Stomach (tissue), 4 donors: ENCODE measurements around the gene MYOM1.

Experiments
- CTCF ChIP-seq, 7 experiments: fragments of 450-650 bp in 4 of 7; fragments of 200-600 bp in 3 of 7; sonication (generic) in 3 of 7; IDR thresholded peaks; one replicate each; pipeline ENCODE4 v1.5.1; 2016 to 2019; ENCODE audit warnings: antibody characterized with exemption in 7 of 7, control low read depth in 2 of 7, mild to moderate bottlenecking in 1 of 7
- POLR2A ChIP-seq, 4 donors: fragments of 450-650 bp; IDR thresholded peaks; one replicate each; pipeline ENCODE4 v1.6.1; 2016; ENCODE audit warnings: antibody characterized with exemption in 4 of 4, control low read depth in 2 of 4, mild to moderate bottlenecking in 1 of 4, moderate library complexity in 1 of 4
- POLR2AphosphoS5 ChIP-seq, 3 donors: sonication (generic); formaldehyde crosslinking; IDR thresholded peaks; one replicate each; pipeline ENCODE4 v1.6.1; 2016; ENCODE audit warnings: antibody characterized with exemption in 3 of 3

- no peak for TF ChIP-seq POLR2AphosphoS5 (IDR thresholded peaks at IDR 0.05)
- no peak for TF ChIP-seq POLR2A (IDR thresholded peaks at IDR 0.05)
- no peak for TF ChIP-seq CTCF (IDR thresholded peaks at IDR 0.05)
Observed at GRCh38 chr18:3156325-3156640, 63.5 kb downstream of the MYOM1 start.
